BJ (cell line): ENCODE results near the gene GP5. TPM values are rescaled to one million over a fixed set of nuclear protein-coding genes. Genes with fewer than 3 reads are reported as not detected.

ENCODE experiments used
- CTCF ChIA-PET: fragments of 350-600 bp; formaldehyde crosslinking; extraction: SDS; loops from one replicate; lab custom pipeline; 2021; ENCODE audit warnings: antibody characterized with exemption, inconsistent platforms; lab: Yijun Ruan, JAX
- POLR2A ChIA-PET: fragments of 300-600 bp; sonication (Branson Sonifier 250); formaldehyde crosslinking; extraction: SDS; loops from one replicate; lab custom pipeline; 2021; ENCODE audit warnings: antibody characterized with exemption; lab: Charles Lee
- DNase-seq: peaks from one replicate; pipeline ENCODE4 v3.0.0-alpha.2; 2011; ENCODE audit warnings: low read depth
- H3K27me3 ChIP-seq: 2 replicates; pipeline ENCODE4 v1.6.0; 2011; ENCODE audit warnings: low read length; ENCODE audit not compliant: control insufficient read depth, insufficient read depth
- H3K36me3 ChIP-seq: 2 replicates; pipeline ENCODE4 v1.5.1; 2011; ENCODE audit warnings: low read length; ENCODE audit not compliant: control insufficient read depth, insufficient read depth
- H3K4me3 ChIP-seq: 2 replicates; pipeline ENCODE4 v1.5.1; 2011; ENCODE audit warnings: low read depth, mild to moderate bottlenecking, control low read depth, low read length
- polyA plus RNA-seq: library from polyadenylated mRNA; depleted of rRNA; stranded (reverse); fragments of >200 nt; gene quantifications from 2 replicates; pipeline ENCODE4 v1.2.3, GENCODE V29; 2011
- TF ChIP-seq, protein P1 (sequence below): IDR thresholded peaks from 2 replicates; pipeline ENCODE4 v1.5.1; 2011; ENCODE audit warnings: low read depth, mild to moderate bottlenecking, control low read depth, inconsistent platforms, low read length, moderate library complexity; ENCODE audit not compliant: insufficient read depth

Gene GP5
- polyA plus RNA-seq, 1 experiment, result not detected

DNA sequence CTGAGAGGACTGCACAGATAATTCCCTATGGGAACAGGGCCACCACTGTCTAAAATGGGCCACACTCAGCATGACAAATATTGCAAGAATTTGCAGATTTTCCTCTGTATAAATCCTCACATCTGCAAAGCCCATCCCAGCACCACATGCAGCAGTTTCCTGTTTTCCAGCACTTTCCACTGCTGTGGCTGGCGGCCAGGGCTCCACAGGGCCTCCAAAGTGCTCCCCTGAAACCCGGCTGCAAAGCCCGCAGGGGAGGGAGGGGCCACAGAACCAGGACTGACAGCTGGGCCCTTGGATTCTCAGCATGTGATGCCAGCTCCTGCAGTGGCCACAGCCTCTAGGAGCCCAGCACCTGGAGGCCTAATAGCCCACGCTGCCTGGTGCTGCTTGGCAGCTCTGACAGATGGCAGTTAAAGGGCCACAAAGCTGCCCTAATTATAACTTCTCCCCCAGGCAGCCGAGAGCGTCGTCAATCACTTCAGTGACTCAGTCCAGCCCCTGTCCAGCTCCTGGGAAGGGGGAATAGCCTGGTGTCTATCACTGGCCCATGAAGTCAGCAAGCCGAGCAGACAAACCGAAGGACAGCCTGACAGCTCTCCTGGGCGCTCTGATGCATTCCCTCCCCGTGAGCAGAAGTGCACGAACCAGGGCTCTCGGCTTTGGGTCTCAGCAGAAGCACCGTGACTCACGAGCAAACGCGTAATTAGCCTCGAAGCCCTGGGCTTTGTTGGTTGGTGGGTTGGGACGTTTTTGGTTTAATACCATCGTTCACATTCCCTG, 34.2 kb downstream of the GP5 start:
- TF ChIP-seq, protein P1, sequence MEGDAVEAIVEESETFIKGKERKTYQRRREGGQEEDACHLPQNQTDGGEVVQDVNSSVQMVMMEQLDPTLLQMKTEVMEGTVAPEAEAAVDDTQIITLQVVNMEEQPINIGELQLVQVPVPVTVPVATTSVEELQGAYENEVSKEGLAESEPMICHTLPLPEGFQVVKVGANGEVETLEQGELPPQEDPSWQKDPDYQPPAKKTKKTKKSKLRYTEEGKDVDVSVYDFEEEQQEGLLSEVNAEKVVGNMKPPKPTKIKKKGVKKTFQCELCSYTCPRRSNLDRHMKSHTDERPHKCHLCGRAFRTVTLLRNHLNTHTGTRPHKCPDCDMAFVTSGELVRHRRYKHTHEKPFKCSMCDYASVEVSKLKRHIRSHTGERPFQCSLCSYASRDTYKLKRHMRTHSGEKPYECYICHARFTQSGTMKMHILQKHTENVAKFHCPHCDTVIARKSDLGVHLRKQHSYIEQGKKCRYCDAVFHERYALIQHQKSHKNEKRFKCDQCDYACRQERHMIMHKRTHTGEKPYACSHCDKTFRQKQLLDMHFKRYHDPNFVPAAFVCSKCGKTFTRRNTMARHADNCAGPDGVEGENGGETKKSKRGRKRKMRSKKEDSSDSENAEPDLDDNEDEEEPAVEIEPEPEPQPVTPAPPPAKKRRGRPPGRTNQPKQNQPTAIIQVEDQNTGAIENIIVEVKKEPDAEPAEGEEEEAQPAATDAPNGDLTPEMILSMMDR, result no peak
- Histone ChIP-seq H3K27me3 (peaks cover 2% of the 10 kb centered on the region), H3K4me3 (no peak overlapping the region), H3K36me3 (no peaks in the 10 kb centered on the region)
- ChIA-PET CTCF (interaction anchor here (1.2 to 6.8 kb wide), 4 partner anchors 14 to 32 kb away, joined by 3 to 37 read pairs (median 4); no protein-coding TSS in a partner anchor), POLR2A (no interaction called here)
- DNase-seq, result peak; percentile 68

DNA sequence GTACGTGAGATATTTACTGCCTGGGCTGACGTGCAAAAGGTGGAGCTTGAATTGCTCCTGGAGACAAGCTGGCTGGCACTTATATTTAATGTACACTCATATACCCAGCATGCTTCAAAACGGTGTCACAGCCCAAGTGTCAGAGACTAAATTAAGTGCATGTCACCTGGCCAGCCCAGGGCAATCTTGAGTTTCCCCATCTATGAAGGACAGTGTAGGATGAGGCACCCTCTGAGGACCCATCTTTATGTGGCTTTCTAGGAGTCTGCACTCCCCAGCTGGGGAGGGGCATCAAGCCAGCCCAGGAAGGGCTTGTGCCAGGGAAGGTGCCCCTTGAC, 34.8 kb downstream of the GP5 start:
- H3K27me3 ChIP-seq, result peaks cover 2% of the 10 kb centered on the region
- ChIA-PET POLR2A (interaction anchor here (0.7 kb wide), 1 partner anchor 20 kb away, joined by 4 read pairs; no protein-coding TSS in a partner anchor), CTCF (interaction anchor here (1.3 to 6.8 kb wide), 4 partner anchors 14 to 21 kb away, joined by 3 to 37 read pairs (median 4); partner anchors contain the start of gene CPN2)
- TF ChIP-seq, protein P1, result no peak
- no peaks in the 10 kb centered on the region for H3K36me3 ChIP-seq
- no peak for DNase-seq
- H3K4me3 ChIP-seq, result no peak overlapping the region

DNA sequence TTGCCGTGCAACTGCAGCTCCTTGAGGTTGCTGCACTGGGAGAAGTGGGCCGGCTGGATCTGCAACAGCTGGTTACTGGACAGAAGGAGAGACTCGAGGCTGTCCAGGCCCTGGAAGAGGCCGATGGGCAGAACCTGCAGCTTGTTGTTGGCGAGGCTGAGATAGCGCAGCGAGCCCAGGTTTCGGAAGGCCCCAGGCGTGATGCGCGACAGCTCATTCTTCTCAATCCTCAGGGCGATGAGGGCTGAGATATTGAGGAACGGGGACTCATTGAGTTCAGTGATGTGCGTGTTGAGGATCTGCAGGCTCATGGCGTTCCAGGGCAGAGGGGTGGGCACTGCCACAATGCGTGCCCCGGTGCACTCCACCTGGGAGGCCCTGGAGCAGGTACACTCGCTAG, 38.5 kb downstream of the GP5 start:
- Histone ChIP-seq H3K27me3 (peaks cover 3% of the 10 kb centered on the region), H3K36me3 (no peaks in the 10 kb centered on the region), H3K4me3 (no peak overlapping the region)
- ChIA-PET POLR2A (no interaction called here), CTCF (interaction anchor here (6.8 kb wide), 1 partner anchor 17 kb away, joined by 37 read pairs; no protein-coding TSS in a partner anchor)
- no peak for DNase-seq
- TF ChIP-seq, protein P1, result no peak

DNA sequence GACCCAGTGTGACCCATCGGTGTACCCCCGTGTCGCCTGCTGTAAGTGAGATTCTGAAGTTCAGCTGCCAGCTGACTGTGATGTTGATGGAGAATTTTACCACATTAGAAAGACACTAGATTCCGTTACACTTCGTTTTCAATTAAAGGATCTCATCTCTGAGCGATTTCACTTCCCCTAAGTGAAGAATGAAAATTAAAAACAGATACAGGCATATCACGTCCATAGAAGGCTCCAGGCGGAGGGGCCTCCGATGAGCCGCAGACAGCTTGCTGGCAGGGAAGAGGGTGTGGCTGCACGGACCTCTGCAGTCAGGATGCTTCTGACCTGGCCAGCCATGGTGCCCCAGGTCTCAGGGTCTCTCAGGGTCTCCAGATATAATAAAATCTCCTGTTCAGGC, 41.4 kb downstream of the GP5 start:
- no peaks in the 10 kb centered on the region for H3K36me3 ChIP-seq
- H3K27me3 ChIP-seq, result peaks cover 6% of the 10 kb centered on the region
- ChIA-PET CTCF (interaction anchor here (1.1 to 3.4 kb wide), 3 partner anchors 11 to 23 kb away, joined by 3 to 29 read pairs (median 4); no protein-coding TSS in a partner anchor), POLR2A (interaction anchor here (0.6 kb wide), 1 partner anchor 83 kb away, joined by 8 read pairs; no protein-coding TSS in a partner anchor)
- TF ChIP-seq, protein P1, result no peak
- DNase-seq, result no peak
- H3K4me3 ChIP-seq, result no peak overlapping the region

DNA sequence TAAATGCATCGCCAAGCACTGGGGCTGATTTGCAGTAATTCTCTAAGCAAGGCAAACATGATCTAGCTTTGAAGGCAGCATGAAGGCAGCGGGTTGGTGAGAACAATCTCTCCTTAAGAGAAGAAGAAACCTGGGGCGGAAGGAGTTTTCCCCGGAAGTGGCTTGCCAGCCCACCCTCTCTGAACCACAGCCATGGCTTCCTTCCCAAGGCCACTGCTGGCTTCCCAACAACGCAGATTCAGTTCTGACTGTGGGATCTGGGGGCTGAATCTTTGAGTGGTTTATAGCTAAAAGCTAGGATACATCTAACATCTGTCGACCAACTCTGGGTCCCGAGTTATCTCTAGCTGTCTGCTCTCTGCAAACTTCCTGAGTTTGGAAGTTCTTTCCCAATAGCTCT, 43.7 kb downstream of the GP5 start:
- ChIA-PET POLR2A (no interaction called here), CTCF (interaction anchor here (1.0 to 3.4 kb wide), 3 partner anchors 11 to 48 kb away, joined by 3 to 29 read pairs (median 5); no protein-coding TSS in a partner anchor)
- Histone ChIP-seq H3K36me3 (no peaks in the 10 kb centered on the region), H3K4me3 (no peak overlapping the region), H3K27me3 (peaks cover 6% of the 10 kb centered on the region)
- TF ChIP-seq, protein P1, result no peak
- no peak for DNase-seq
